Small intestine (tissue), 7 donors: ENCODE data around the gene OR2V1. TPM values are rescaled to one million over a fixed set of nuclear protein-coding genes. Genes with fewer than 3 reads are reported as not detected.
"Not testable (repeated sequence)": the region's sequence is repeated elsewhere in the genome, so short reads cannot be mapped to it uniquely, and the experiment has no call there.

ENCODE experiments used
- DNase-seq, 2 donors: peaks; one replicate each; pipeline versions ENCODE4 v3.0.0 to v3.0.0-alpha.2; 2013
- FAIRE-seq: peaks from 2 replicates; lab custom pipeline; 2012; peaks lifted over from hg19 to GRCh38; lab: Jason Lieb, UNC
- H3K27ac ChIP-seq, 3 donors: one replicate each; pipeline ENCODE4 v1.5.1; 2013; ENCODE audit warnings: low read length in 2 of 3, mild to moderate bottlenecking in 2 of 3, control low read depth in 1 of 3, inconsistent platforms in 1 of 3, low read depth in 1 of 3, moderate library complexity in 1 of 3
- H3K27me3 ChIP-seq, 3 donors: one replicate each; pipeline ENCODE4 v1.6.1; 2013; ENCODE audit warnings: low read length in 3 of 3, inconsistent platforms in 1 of 3; ENCODE audit not compliant: control insufficient read depth in 3 of 3, insufficient read depth in 3 of 3
- H3K36me3 ChIP-seq, 3 donors: one replicate each; pipeline ENCODE4 v1.6.1; 2013; ENCODE audit warnings: low read length in 3 of 3, inconsistent platforms in 1 of 3, low read depth in 1 of 3, mild to moderate bottlenecking in 1 of 3, moderate library complexity in 1 of 3; ENCODE audit not compliant: control insufficient read depth in 3 of 3, insufficient read depth in 2 of 3
- H3K4me1 ChIP-seq, 3 donors: one replicate each; pipeline ENCODE4 v1.6.1; 2013; ENCODE audit warnings: low read length in 2 of 3, inconsistent platforms in 1 of 3, low read depth in 1 of 3, mild to moderate bottlenecking in 1 of 3, moderate library complexity in 1 of 3; ENCODE audit not compliant: control insufficient read depth in 3 of 3, insufficient read depth in 2 of 3
- H3K4me3 ChIP-seq, 3 donors: one replicate each; pipeline ENCODE4 v1.5.1; 2013; ENCODE audit warnings: low read length in 3 of 3, control low read depth in 1 of 3, inconsistent platforms in 1 of 3, low read depth in 1 of 3, mild to moderate bottlenecking in 1 of 3, moderate library complexity in 1 of 3
- H3K9me3 ChIP-seq, 2 donors: one replicate each; pipeline ENCODE4 v1.6.1; 2013; ENCODE audit warnings: low read depth in 1 of 2, low read length in 1 of 2; ENCODE audit not compliant: control insufficient read depth in 2 of 2, insufficient read depth in 1 of 2
- WGBS, 3 donors: extraction: QIAGEN DNeasy Blood & Tissue Kit; methylation state at CpG; one replicate each; pipeline ENCODE4 v1.1.7; 2013; 5-methylcytosine and 5-hydroxymethylcytosine counted together
- polyA plus RNA-seq, 4 donors: library from polyadenylated mRNA; stranded (reverse) in 3 of 4; unstranded in 1 of 4; fragments of 200-250 nt in 3 of 4; fragments of 120-200 nt in 1 of 4; gene quantifications; one replicate each; pipeline versions ENCODE4 v1.2.1 to v1.2.3, GENCODE V29; 2013
- donor health status: healthy with polysubstance abuse.
- donor health status: control.
- donor health status: control.
- donor health status: Bipolar disorder and iron deficiency.
- donor health status: healthy.

Gene OR2V1
- polyA plus RNA-seq, 4 donors = not detected

DNA sequence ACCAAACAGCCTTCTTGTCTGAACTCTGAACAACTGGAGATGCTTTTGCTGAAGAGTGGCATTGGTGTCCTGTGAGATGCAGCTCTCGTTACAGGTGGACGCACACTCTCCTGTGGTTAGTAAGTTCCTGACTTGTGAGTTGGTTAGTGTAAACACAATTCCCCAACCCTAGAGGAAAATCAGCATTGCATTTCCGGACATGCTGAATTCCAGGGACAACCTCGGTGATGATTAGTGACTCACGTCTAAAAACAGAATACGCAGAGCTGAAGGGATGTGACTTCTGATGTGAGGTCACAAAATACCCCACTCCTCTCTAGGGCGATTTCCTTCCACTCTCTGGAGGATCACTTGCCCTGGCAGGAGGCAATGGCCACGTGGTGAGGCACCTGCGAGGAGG is 21.4 kb upstream of the OR2V1 start:
- H3K36me3 ChIP-seq = no peaks in the 10 kb centered on the region
- 70 to 81% (median 80%) methylated on average over 9 of the region's 9 CpGs for WGBS, 3 donors
- H3K4me1 ChIP-seq = no peaks in the 10 kb centered on the region
- H3K27me3 ChIP-seq = peaks cover 0 to 9% (median 4%) of the 10 kb centered on the region in 3 donors
- H3K4me3 ChIP-seq = no peak overlapping the region
- peaks cover 0 to 4% of the 10 kb centered on the region in 2 donors for H3K9me3 ChIP-seq
- FAIRE-seq = no peak
- no peak overlapping the region for H3K27ac ChIP-seq
- DNase-seq = no peak

DNA sequence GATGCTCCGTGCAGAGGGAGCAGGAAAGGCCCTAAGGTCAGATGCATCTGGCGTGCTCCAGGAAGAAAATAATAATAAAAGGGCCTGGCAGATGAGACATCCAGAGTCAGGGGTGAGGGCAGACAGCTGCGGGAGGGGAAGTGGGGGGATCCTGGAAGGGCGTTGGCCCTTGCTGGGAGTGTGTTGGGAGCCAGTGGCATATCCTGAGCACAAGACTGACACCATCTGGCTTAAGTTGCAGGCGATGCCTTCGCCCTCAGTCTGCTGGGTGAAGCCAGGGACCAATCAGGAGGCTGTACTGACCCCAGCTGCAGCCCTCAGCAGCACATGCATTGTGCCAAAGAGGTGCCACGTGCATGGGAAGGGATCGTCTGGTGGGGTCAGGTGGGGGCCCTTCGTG is 20.2 kb upstream of the OR2V1 start:
- no peaks in the 10 kb centered on the region for H3K36me3 ChIP-seq
- DNase-seq (no peak), FAIRE-seq (no peak)
- no peaks in the 10 kb centered on the region for H3K4me1 ChIP-seq
- H3K4me3 ChIP-seq = no peak overlapping the region
- H3K27ac ChIP-seq = no peak overlapping the region
- peaks cover 0 to 11% (median 4%) of the 10 kb centered on the region in 3 donors for H3K27me3 ChIP-seq
- H3K9me3 ChIP-seq = peaks cover 0 to 4% of the 10 kb centered on the region in 2 donors
- 18 to 23% (median 21%) methylated on average over 9 of the region's 9 CpGs for WGBS, 3 donors

DNA sequence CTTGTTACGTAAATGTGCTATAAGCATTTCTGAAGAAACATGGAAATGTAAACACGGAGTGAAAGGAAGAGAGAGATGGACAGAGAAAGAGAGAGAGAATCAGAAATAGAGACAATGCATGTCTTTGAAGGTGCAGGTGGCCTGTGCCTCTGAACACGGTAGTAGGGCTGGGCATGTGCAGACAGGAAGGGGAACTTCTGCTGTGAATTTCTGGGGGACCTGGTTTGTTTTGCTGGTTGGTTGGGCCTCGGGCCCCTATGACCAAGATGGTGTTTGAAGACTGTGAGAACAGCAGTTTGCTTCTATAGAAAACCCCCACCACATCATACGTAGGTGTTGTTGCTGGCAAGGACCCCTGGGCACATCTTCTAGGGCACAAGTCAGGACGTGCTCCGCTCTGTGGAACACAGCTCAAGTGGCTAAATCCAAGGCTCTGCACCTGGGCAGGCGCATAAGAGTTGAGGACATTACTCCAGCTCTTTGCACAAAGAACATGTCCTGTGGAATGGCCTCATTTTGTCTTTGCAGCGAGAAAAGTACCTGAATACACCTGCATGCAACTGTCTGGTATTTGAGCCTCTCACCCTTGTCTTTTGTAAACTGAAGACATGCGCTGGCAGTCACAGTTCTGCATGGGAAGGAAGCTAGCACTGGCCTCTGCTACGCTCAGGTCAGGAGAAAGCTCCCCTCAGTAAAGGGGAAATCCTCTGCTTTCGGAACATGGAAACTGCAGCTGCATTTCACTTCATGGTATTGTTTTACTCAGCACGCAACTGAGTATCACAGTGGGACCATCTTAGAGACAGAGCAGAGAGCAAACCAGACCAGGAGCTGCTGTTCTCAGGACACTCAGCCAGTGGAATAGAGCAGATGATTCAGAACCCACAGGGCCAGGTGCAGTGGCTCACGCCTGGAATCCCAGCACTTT is 19.1 kb upstream of the OR2V1 start:
- H3K9me3 ChIP-seq = peaks cover 0 to 4% of the 10 kb centered on the region in 2 donors
- no peak for FAIRE-seq
- H3K27me3 ChIP-seq = peaks cover 0 to 11% (median 4%) of the 10 kb centered on the region in 3 donors
- no peaks in the 10 kb centered on the region for H3K36me3 ChIP-seq
- no peak for DNase-seq
- H3K4me1 ChIP-seq = no peaks in the 10 kb centered on the region
- 75 to 82% (median 78%) methylated on average over 14 of the region's 14 CpGs for WGBS, 3 donors
- H3K4me3 ChIP-seq = no peak overlapping the region
- H3K27ac ChIP-seq = no peak overlapping the region

DNA sequence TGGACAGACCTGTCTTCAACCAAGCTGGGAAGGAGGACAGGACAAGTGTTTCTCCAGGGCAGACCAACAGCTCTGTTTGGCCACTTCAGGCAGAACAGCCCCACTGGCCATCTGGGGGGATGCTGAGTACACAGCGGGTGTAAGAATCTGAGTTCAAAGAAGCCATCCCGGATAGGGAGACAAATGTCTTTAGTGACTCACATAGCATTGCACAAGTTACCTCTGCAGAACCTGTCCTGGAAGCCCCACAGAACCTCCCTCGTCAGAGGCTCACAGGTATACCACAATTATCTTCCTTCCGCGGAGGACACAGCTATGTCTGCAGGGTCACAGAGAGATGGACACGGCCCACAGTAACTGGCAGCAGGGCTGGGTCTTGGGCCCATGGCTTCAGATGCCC is 18.4 kb upstream of the OR2V1 start:
- DNase-seq (no peak), FAIRE-seq (no peak)
- H3K27me3 ChIP-seq = peaks cover 0 to 11% (median 4%) of the 10 kb centered on the region in 3 donors
- no peaks in the 10 kb centered on the region for H3K36me3 ChIP-seq
- H3K27ac ChIP-seq = no peak overlapping the region
- WGBS, 3 donors = 80 to 83% (median 81%) methylated on average over 6 of the region's 6 CpGs
- no peak overlapping the region for H3K4me3 ChIP-seq
- H3K4me1 ChIP-seq = no peaks in the 10 kb centered on the region
- peaks cover 0 to 4% of the 10 kb centered on the region in 2 donors for H3K9me3 ChIP-seq

DNA sequence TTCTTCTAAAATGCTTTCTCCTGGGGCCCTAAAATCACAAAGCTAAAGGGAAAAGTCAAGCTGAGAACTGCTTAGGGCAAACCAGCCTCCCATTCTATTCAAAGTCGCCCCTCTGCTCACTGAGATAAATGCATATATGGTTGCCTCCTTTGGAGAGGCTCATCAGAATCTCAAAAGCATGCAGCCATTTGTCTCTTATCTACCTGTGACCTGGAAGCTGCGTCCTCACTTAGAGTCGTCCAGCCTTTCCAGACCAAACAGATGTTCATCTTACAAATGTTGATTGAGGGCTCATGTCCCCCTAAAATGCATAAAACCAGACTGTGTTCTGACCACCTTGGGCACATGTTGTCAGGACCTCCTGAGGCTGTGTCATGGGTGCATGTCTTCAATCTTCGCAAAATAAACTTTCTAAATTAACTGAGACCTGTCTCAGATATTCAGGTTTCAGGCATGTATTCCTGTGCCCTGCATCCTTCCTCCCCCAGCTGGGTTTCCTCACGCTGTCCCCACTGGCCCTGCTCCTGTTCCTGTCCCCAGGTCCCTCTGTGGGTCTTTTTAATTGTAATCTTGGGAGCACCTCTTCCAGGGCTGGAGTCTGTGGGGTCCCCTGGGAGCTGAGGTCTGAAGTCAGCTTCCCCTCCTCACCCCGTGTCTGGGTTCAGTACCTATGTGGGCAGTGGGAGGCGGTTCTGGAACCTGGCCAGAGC is 16.1 kb upstream of the OR2V1 start, which contains the start of gene OR2V2:
Gene OR2V2 (plus strand): TSS at position 660 of the 710 bp plus-strand sequence. CDS start 7,357 bp downstream, outside the sequence.
- not testable (repeated sequence) for H3K4me3 ChIP-seq, H3K4me1 ChIP-seq, H3K27ac ChIP-seq, H3K9me3 ChIP-seq, DNase-seq, H3K36me3 ChIP-seq, FAIRE-seq
- peaks cover 0 to 11% (median 4%) of the 10 kb centered on the region in 3 donors for H3K27me3 ChIP-seq
- WGBS, 3 donors = 46 to 55% (median 55%) methylated on average over 7 of the region's 7 CpGs

DNA sequence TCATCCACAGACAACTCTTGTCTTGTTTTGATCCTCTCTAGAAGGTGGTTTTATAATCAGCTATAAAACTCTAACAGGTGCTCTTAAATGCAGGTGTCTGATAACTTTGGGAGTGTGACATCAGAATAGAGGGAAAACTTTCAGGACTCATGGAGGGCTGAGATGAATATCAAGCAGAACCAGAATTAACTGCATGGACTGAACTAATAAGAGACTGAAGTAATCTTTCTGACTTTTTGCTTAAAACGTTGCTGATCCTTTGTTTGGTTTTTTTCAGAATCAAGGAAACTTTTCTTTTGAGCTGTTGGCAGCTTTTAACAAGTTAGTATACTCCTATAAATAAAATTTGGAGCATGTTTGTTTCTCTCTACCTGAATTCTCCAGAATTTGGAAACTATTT is 14.2 kb upstream of the OR2V1 start:
- Histone ChIP-seq H3K27me3 (peaks cover 0 to 9% (median 4%) of the 10 kb centered on the region in 3 donors), H3K9me3 (no peaks in the 10 kb centered on the region), H3K36me3 (no peaks in the 10 kb centered on the region), H3K4me1 (no peaks in the 10 kb centered on the region), H3K27ac (no peak overlapping the region), H3K4me3 (no peak overlapping the region)
- DNase-seq = no peak
- FAIRE-seq = no peak
- WGBS, 3 donors = 8 to 64% (median 33%) methylated on average over 1 of the region's 1 CpG

DNA sequence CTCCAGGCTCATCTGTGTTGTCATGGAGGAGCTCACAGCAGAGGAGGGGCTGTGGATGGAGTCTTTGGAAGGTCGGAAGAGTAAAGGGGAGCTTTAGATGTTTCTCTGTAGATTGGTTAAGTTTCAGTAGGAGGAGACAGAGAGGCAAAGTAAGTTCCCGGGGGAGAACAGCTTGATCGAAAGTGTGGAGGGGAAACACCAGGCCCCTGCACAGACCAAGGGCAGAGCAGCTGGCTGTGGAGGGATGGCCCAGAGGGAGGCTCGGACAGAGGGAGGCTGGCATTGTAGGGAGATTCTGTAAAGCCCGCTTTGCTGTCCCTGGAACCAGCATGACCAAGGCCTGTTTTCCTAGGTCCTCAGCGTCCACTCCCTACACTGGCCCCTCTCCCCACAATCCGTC is 11.1 kb upstream of the OR2V1 start:
- Histone ChIP-seq H3K27ac (no peak overlapping the region), H3K4me1 (no peaks in the 10 kb centered on the region), H3K36me3 (no peaks in the 10 kb centered on the region), H3K9me3 (no peaks in the 10 kb centered on the region), H3K4me3 (no peak overlapping the region), H3K27me3 (peaks cover 0 to 5% (median 0%) of the 10 kb centered on the region in 3 donors)
- no peak for FAIRE-seq
- WGBS, 3 donors = 75 to 84% (median 81%) methylated on average over 5 to 7 of the region's 7 CpGs
- no peak for DNase-seq

DNA sequence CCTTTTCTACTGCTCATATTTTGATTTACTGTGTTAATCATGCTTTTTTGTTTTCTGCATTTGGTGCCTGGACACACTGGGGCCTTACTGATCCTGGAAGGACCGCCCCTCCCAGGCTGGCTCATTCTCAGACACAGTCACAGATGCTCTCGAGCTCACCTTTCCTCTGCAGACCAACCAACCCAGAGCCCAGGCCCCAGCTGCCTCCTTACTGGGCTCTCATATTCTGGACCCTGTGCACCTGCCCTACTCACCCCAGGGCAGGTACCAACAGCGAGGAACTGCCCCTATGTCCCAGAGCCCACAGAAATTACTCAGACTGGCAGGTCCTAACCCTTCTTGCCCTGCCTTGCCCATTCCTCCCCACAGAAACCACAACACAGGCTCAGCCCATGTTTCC is 9.8 kb upstream of the OR2V1 start:
- Histone ChIP-seq H3K27ac (no peak overlapping the region), H3K4me3 (no peak overlapping the region), H3K4me1 (no peaks in the 10 kb centered on the region), H3K9me3 (no peaks in the 10 kb centered on the region), H3K27me3 (peaks cover 0 to 3% (median 0%) of the 10 kb centered on the region in 3 donors), H3K36me3 (no peaks in the 10 kb centered on the region)
- DNase-seq (no peak), FAIRE-seq (no peak)
- 69 to 77% (median 76%) methylated on average over 3 of the region's 3 CpGs for WGBS, 3 donors
